Loucy (cell line): ENCODE data around the gene ENHO.

Source experiments
- EZH2phosphoT487 ChIP-seq: fragments of 200-600 bp; IDR thresholded peaks from 2 replicates; pipeline ENCODE4 v1.6.1; 2018; ENCODE audit warnings: antibody characterized with exemption, mild to moderate bottlenecking, moderate library complexity, borderline replicate concordance
- TF ChIP-seq, protein P1 (sequence below): fragments of 200-600 bp; sonication (generic); conservative IDR thresholded peaks from 2 replicates; pipeline ENCODE4 v1.5.1; 2014; ENCODE audit warnings: mild to moderate bottlenecking, antibody characterized with exemption, low read length

GRCh38 chr9:34559624-34560455, 37.0 kb upstream of the ENHO start:
- TF ChIP-seq, protein P1, sequence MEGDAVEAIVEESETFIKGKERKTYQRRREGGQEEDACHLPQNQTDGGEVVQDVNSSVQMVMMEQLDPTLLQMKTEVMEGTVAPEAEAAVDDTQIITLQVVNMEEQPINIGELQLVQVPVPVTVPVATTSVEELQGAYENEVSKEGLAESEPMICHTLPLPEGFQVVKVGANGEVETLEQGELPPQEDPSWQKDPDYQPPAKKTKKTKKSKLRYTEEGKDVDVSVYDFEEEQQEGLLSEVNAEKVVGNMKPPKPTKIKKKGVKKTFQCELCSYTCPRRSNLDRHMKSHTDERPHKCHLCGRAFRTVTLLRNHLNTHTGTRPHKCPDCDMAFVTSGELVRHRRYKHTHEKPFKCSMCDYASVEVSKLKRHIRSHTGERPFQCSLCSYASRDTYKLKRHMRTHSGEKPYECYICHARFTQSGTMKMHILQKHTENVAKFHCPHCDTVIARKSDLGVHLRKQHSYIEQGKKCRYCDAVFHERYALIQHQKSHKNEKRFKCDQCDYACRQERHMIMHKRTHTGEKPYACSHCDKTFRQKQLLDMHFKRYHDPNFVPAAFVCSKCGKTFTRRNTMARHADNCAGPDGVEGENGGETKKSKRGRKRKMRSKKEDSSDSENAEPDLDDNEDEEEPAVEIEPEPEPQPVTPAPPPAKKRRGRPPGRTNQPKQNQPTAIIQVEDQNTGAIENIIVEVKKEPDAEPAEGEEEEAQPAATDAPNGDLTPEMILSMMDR, result no peak
- TF ChIP-seq EZH2phosphoT487, result no peak
